Measurements from ENCODE around the gene MAJIN.

DNA sequence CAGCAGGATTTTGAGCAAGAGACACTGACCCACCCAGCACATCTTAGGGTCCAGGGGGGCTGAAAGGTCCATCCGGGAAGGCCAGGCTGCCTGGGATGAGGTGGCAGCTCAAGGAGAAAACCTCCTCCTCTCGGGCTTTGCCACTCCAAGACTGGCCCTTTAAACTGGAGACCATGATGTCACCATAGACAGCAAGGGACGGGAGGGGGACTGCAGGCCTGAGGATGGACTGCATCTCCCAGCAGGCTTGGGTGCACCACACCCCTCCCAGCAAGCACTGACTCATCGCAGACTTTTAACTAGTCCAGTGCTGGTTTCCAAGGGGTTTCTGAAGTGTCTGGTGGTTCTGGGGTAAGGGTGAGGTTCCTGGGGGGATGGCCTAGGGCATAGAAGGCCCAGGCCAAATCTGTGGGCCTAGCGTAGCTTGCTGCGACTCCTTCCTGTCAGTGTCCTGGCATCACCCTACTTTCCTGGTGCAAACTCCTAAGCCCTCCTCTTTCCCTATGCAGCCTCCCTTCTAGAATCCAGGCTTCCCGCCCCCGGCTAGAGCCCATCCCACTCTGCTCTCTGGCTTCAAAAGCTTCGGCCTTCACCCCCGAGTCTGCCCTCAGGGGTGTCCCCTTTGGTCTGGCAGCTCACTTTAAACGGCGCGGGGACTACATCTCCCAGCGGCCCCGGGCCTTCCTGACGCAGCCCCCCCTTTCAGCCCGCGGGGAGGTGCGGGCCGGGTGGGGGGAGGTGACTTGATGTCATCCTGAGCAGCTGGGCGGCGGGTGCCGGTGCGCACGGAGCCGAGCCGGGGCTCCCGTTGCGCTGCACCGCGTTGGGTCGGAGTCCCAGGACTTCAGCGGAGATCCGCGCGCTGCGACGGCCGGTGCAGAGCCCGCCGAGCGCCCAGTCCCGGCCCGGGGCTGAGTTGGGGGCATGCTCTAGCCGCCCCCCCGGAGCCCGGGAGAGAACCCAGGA is 47.7 kb downstream of the MAJIN start, which contains the start of gene PPP2R5B:
- TF ChIP-seq, protein P1, sequence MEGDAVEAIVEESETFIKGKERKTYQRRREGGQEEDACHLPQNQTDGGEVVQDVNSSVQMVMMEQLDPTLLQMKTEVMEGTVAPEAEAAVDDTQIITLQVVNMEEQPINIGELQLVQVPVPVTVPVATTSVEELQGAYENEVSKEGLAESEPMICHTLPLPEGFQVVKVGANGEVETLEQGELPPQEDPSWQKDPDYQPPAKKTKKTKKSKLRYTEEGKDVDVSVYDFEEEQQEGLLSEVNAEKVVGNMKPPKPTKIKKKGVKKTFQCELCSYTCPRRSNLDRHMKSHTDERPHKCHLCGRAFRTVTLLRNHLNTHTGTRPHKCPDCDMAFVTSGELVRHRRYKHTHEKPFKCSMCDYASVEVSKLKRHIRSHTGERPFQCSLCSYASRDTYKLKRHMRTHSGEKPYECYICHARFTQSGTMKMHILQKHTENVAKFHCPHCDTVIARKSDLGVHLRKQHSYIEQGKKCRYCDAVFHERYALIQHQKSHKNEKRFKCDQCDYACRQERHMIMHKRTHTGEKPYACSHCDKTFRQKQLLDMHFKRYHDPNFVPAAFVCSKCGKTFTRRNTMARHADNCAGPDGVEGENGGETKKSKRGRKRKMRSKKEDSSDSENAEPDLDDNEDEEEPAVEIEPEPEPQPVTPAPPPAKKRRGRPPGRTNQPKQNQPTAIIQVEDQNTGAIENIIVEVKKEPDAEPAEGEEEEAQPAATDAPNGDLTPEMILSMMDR (IDR thresholded peaks at IDR 0.05 in 4 of 5, conservative IDR thresholded peaks at IDR 0.05 in 1 of 5): peak in 1 of 5 experiments; percentile 49
- peak; percentile 87 to 94 for TF ChIP-seq POLR2A (IDR thresholded peaks at IDR 0.05)
